Colon (tissue), 2 donors: ENCODE data around the gene BOD1L2.

ENCODE experiments used
- FAIRE-seq: peaks from 2 replicates; lab custom pipeline; 2012; peaks lifted over from hg19 to GRCh38; lab: Jason Lieb, UNC
- donor health status: control.
- donor health status: control.

Gene BOD1L2

DNA sequence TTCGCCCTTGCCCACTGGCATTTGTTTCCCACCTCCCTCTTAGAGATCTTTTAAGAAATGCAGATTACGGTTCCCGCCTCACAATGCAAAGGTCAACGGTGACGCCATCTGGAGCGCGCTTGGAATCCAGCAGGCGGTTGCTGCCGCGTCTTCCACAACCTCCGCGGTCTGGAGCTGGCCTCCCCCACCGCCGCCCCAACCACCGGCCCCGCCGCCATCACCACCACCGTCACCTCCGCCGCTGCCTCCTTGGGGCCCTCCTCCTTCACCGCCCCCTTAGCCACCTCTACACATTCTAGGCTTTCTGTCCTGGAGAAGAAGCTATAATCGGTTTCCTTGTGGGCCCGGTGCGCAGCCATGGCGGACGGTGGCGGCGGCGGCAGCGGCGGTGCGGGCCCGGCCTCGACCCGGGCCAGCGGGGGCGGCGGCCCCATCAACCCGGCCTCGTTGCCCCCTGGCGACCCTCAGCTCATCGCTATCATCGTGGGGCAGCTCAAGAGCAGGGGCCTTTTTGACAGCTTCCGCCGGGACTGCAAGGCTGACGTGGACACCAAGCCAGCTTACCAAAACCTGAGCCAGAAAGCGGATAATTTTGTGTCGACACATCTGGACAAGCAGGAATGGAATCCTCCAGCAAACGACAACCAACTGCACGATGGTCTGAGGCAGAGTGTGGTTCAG, at the start of gene BOD1L2:
TSS of gene BOD1L2 (plus strand) at position 132 of the 681 bp plus-strand sequence. CDS start at position 358, 226 bp downstream.
- FAIRE-seq = no peak

DNA sequence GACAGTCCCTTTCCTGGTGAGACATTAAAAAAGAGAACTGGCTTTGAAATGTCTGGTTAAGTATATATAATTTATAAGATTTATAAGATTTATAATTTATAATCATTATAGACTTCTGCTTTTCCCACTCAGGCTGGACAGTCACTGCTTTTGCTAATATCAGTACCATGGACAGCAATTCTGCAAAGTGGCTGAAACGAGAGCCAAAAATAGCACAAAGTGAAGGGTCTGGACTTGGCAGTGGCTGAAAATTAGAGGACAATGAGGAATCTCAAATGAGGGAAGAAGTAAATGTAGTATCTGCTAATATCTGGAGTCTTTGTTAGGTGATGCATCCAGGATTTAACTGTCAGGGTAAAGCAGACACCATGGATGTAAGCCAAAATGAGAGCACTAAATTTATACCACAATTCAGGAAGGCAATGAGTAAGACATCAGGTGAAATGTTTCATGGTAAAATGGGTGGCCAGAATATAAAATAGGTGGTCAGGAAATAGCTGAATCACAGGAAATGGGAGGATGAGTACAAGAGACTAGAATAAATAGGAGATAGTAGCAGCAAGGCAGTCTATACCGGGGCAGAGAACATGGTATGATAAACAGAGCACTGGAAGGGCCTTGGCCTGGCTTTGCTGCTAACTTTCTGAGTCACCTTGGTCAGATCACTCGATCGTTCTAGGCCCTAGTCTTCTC, 39.6 kb upstream of the BOD1L2 start:
- FAIRE-seq = no peak

DNA sequence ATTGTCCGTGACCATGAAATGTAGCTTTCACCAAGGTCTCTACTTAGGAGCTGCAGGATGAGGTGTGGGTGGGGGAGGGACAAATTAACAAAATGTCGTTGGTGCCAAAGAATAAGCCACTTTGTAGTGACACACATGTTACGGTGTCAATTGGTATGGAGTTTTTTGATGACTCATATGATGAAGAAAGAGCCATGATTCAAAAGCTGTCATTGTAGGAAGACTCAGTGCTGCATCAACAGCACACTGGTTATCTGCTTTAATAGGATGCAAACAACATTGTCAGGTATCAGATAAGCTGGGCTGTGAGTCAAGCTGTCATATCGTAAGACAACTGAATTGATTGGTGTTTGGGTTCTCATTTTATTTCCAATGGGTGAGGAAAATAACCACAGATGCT, 36.6 kb upstream of the BOD1L2 start:
- FAIRE-seq = no peak

DNA sequence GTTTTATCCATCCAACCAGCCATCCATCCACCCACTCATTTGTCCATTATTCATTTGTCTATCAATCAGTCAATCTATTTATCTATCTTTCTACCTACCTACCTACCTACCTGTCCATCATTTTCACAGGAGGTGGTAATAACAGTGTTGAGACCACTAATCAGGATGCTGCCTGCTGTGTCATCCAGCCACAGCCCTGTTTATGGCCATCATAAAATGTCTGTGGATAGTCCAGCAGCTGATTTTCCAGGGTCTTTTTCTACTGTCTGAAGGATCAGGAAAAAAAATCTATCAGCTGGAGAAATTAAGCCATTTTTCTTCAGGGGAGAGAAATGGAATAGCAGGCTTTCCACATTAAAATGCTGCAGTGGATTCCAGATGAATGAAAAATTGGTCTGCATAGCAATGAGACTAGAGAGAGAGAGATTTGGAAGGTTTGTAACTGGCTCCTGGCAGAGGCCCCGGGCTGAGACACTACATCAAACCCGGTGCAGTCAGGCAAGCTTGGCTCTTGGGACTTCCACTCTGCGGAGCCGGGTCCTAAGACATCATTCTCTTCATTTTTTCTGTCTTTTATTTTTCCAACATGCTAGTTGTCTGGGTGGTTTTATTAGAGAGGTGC, 33.0 kb upstream of the BOD1L2 start:
- FAIRE-seq = no peak

DNA sequence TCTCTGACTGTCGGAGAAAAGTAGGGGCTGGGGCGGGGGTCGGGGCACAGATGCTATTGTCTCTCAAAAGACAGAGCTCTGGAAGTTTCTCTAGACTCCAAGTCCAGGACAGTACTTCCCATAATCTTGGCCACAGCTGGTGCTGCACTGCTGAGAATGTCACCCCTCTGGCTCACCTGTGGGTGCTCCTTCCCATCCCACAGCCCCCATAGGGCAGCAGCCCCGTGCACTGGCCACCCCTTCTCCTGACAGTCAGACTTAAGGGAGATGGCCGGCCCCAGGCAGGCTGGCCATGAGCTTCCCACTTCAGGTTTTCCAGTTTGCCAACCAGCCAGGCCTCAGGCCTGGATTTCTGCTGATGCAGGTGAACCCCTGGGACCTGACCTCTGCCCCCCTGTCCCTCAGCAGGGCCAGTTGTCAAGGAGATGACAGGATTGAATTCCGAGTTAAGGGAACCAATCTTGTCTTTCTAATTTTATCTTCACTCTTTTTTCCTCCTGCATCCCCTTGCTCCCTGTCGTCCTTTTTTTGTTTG, 30.2 kb upstream of the BOD1L2 start:
- no peak for FAIRE-seq

DNA sequence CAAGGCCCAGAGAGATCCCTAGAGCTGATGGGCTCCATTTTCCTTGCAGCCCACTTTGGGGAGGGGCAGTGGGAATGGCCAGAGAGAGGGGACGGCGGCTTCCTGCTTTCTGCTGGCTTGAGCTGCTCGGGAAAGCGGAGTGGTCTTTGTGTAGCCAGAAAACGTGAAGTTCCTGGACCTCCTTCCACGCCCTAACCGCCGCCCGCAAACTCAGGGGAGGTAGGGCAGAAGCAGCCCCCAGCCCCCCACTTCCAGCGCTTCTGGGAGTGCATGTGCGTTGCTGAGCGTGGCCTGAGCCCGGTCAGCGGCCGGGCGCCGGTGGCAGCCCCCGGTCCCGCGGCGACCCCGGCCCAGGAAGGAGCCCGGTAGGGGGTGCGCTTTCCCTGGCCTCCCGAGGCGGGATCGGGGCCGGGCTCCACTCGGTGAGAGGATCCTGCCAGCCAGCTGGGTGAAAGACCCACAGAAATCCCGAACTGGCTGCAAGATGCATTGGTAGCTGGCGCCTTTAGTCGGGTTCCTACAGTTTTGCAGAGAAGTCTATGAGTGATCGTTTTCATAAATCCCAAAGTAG, 25.3 kb upstream of the BOD1L2 start:
- FAIRE-seq = no peak

DNA sequence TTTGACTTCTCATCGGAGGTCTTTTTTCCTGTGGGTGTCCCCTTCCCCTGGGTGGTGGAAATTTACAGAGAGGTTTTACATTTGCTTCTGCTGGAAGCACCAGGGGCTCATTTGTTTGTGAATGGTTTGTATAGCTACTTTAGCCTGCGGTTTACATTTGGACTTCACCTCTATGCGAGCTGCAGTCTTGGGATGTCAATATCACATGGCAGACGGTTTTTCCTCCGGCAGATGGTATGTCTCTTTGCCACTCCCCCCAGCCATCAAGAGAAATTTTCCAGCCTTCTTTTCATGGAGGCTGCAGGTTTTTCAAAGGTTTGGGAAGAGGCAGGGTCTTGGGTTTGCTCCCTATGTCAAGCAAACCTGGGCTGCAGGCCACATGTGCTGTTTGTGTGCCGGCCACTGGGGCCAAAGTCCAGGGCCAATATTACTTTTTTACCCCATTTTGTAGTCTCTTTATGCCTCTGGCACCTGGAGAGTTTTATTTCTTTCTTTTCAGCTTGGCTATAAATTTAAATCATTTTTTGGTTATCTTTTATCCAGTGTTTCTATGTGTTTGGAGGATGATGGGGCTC, 23.9 kb upstream of the BOD1L2 start:
- FAIRE-seq = no peak

DNA sequence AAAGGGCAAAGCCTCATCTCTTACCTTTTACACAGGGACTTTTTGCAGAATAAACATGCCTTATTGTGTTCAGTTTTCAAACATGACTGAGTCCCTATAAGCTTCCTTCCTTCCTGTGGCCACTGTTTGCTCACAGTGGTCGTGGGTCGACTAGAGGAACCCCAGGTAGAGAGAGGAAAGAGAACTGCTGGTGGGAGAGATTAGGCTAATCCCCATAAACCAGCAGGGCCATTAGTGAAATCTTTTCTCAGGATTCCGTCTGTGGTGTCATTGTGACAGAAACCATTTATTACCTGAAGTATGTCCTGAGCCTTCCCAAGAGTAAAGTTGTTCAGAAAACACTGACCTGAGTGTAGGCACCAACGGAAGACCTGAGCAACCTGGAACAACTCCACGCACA, 21.3 kb upstream of the BOD1L2 start:
- FAIRE-seq = no peak

DNA sequence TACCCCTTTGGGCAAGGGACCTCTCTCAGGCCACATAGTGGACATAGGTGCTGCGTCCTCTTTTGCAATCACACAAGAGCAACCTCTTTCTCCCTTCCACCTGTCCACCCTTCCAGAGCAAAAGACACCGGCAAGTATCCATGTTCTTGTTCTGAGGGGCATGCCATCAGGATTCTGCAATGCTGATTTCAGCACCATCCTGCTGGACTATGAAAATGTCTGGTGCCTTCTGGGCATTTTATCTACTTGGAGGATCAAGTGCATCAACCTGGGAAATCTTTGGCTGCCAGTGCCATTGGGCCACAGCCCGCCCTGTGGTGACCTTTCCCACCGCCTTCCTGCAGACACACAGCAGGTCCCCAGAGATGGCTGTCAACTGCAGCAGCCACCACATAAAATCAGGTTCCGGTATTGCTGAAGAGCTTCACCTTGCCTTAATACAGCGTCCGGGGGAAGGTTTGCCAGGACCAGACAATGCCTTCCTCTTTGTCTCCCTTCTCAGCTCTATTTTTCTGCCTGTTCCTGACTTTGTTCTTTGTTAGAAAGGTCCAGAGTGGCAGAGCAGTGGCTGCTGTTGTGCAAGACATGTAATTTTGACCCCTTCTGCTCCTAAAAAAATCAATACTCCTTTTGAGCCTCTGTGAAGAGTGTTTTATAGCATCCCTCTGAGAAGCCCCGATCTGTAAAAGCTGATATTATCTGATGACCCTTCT, 18.5 kb upstream of the BOD1L2 start:
- FAIRE-seq = no peak

DNA sequence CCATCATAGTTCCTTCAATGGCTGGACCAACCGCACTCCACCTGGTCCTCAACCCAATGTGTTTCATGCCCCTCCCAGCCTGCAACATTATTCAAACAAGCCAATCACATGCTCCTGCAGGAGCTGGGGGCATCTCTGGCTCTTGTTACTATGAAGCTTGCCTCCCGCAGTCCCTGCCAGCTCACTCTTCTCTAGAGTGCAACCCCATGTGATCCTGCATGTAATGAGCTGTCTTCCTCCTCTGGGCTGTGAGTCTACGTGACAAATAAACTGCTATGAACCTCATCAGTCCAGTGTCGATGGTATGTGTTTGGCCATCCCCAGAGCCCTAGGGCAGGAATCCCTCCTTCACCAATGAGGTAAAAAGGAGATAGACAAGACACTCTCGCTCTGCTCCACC, 15.8 kb upstream of the BOD1L2 start:
- no peak for FAIRE-seq

DNA sequence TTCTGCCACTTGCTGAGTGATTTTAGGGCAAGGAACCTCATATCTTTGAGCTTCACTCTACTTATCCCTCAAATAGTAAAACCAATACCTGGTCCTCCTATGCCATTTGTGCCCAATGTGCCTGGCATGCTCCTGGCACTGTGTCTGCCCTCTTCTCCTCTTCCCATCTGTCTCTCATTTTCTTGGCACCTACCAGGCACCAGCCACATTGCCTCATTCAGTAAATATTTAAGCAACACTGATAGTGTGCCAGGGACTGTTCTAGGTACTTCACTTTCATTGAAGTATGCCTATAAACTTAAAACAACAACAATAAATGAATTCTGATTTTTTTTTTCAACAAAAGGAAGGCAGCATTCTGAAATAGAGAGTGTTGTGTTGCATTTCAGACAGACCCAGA, 15.1 kb upstream of the BOD1L2 start:
- FAIRE-seq = no peak

DNA sequence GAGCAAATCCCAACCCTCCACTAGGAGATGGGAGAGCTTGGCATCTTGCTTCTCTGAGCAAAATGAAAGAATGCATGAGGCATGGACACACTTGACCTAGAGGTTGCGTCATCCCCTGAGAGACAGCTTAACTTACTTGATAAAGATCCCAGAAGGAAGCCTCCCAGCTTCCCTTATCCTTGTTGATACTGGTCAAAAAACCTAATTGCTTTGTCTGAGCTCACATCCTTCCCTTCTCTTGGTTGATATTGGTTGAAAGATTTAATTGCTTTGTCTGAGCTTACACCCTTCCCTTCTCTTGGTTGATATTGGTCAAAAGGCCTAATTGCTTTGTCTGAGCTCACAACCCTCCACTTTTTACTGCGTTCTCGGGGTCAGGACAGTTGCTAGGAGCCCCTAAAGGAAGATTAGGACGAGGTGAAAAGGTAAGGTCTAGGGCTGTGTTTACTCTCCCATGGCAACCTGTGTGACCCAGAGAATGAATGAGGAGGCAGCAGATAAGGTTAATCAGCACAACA, 12.2 kb upstream of the BOD1L2 start:
- FAIRE-seq = no peak

DNA sequence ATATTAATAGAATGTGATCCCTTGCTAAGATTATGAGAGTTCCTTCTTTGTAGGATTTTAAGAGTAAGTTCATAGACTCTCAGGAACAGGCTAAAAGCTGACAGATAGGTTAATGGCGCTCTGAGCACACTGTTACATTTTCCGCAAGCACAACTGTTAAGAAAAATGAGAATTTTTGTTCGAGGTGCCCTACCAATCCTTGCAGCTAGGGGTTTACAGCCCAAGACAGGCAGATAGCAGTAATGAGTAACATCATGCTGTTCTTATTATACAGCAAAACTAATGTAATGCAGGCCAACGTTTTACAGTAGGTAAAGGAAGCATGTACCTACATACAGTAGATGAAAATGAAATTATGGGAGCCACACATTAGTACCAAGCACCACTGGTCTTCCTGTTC, 11.2 kb upstream of the BOD1L2 start:
- no peak for FAIRE-seq

DNA sequence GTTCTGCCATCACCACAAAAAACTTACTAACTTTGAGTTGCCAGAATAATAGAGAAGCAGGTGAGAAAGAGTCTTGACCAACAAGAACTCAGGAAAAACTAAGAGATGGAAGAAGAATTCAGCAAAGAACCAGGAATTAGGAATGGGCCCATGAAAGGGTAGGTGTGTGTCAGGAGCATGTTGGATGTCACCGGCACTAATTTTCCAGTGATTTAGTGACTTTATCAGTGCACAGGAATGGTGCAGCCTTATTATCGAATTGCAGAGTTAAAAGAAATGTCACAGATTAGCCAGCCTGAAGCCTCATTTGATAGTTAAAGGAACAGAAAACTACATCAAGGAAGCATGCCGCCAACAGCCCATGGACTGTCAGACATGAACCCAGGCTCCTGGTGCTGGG, 9.0 kb upstream of the BOD1L2 start:
- FAIRE-seq = no peak

DNA sequence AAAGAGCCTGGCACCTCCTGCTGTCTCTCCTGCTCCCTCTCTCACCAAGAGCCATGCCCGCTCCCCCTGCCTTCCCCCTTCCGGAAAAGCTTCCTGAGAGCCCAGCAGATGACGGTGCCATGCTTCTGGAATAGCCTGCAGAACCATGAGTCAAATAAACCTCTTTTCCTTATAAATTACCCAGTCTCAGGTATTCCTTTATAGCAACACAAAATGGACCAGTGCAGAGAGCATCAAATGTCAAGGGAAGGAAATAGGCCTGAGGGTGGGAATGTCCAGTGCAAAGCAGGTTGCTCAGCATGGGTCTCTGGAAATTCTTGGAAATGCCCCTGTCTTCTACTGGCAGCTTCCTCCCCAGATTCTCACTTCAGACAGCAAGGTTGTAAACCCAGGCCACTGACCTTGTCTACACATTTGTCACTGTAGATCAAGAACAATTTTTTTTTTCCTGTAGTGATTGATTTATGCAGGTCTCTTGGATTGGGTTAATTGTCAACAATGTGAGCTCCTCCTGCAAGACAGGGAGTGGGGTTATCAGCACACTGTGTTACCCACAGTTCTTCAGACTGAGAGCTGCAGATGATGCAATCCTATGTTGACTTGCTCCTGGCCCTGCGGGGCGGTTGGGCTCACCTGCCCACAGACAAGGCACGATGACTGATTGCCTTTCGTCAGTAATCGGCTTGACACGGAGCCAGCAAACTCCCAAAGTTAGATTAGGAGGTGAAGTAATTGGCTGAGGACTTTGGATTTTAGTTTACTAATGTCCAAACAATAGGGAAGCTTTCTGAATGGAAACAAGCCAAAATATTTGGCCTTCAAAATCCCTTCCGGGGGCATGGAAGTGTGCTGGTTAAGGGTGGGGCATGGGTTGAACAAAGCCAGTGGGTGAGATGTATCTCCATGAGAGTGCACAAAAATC, 5.4 kb upstream of the BOD1L2 start:
- no peak for FAIRE-seq

DNA sequence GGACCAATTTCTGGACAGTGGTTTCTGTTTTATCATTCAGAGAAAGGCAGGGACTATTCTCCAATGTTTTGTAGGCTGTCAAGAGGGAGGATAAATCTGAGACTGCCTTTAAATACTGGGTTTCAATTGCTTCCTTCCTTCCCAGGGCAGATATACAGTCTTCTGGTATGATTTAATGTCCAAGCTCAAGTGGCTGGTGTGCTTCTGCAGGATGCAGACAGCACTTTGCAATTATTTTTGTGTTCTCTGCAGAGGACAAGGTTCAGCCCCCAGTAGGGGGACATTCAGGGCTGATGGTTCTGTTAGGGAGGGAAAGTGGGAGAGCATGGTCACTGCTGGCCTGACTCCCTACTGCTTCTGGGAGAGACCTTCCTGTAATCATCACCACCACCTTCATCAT, 4.6 kb upstream of the BOD1L2 start:
- FAIRE-seq = no peak

DNA sequence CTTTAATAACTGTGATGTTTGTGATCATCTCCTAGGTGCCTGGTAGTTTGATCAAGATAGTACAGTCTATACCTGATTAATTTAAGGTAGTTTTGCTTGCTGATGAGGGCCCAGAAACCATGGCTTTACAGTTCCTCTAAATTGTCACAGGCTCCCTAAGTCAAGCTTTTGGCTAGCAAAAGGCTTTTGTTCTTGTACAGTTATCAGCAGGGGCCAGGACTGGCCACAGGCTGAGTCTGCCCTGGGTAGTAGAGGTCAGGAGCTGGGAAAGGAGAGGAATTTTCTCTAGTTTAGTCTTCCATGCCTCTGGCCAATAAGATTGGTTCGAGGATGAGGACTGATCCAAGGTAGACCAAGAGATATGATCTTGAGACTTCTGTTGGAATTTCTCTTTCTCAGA, 3.6 kb upstream of the BOD1L2 start:
- FAIRE-seq = no peak

DNA sequence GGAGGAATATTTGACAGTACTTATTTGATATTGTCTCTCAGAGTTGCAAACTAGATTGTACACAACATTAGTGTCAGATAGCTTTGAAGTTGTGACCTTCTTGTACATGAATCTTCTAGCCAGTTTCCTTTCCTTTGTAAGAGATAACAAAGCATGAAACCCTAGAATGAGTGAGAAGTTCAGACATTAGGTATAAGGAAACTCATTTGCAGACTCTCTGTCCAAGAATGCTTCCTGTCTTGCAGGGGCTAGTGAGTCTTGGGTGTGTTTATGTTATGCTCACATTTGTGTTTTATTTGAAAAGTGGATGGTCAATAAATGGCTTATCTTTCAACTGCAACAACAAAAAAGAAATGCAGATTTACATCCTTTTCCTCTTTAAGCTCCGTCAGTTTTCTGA, 1.4 kb downstream of the BOD1L2 start:
- FAIRE-seq = no peak

DNA sequence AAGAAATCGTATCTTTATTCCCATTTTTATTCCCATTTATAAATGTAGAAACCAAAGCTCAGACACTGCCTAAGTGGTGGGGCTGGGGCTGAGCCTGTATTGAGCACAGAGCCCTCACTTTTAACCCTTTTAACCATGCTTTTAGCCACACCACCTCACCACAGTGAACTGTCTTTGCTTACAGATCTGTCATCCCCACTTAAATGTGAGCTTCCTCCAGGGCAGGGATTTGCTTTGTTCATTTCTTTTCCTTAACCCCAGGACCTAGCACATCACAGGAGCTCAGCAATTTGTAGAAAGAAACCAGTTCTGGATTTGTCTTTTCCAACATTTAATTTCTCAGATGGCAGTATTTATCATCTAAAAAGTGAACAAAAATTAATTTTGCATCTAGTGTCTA, 2.2 kb downstream of the BOD1L2 start:
- no peak for FAIRE-seq

DNA sequence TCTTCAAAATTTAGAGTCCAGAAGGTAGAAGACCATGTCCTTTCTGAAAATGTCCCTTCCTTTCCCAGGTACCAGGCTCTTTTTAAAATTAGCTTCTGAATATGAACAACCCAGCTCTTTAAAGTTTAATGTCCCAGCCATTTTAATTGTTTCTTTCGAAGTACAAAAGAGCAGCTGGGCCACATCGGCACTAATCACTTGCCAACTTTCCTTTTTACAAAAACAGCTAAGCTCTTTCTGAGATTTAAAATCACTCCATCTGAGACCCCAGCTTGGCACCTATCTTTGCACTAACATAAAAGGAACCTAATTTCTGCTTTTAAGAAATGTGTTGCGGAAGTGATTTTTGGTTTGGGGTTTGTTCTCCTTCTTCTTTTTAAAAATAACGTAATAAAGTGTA, 2.6 kb downstream of the BOD1L2 start:
- FAIRE-seq = no peak

DNA sequence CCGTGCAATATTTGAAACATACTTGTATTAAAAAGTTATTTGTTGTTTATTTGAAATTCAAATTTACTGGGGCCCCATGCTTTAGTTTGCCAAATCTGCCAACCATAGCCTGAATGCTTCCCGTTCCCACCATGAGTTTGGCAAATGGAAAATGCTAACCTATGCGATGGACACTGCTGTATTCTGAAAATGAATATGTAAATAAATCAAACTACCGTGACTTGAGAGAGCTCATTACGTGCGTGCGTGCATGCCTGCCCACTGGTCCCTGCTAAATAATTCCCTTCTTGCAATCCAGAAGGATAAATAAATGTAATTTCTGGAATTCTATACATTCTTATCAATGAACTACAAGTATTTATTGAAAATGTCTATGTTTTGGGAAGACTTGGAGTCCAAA, 3.2 kb downstream of the BOD1L2 start:
- FAIRE-seq = no peak
